HL-60/S4 (cell line): ENCODE measurements around the gene ZNF761.
"Not testable (repeated sequence)": the region's sequence is repeated elsewhere in the genome, so short reads cannot be mapped to it uniquely, and the experiment has no call there.

Experiments
- in situ Hi-C: fragments of 300-500 bp; cut with MboI; formaldehyde crosslinking; loops from 2 replicates; pipeline ENCODE4 v1.14.3; 2022; ENCODE audit warnings: low sequenced_read_pairs

The ZNF761 gene

GRCh38 chr19:53431399-53432087 is at the start of gene ZNF761:
ZNF761 (plus strand) TSS chr19:53431984; CDS start chr19:53447269, 15,285 bp downstream.
- in situ Hi-C loops, result no loop called here

DNA sequence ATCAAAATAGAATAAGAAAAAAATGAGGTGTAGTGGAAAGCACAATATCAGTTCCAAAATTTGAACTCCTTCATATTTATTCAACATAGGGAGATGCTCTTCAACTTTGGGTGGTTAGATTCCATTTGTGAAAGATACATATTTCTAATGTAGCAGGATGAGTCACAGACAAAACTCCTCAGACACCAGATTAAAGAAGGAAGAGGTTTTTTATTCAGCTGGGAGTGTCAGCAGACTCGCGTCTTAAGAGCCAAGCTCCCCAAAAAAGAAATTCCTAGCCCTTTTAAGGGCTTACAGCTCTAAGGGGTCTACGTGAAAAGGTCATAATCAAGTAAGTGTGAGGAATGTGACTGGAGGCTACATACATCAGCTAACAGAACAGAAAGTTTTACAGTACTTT is 43.6 kb upstream of the ZNF761 start:
- in situ Hi-C loops, result no loop called here

DNA sequence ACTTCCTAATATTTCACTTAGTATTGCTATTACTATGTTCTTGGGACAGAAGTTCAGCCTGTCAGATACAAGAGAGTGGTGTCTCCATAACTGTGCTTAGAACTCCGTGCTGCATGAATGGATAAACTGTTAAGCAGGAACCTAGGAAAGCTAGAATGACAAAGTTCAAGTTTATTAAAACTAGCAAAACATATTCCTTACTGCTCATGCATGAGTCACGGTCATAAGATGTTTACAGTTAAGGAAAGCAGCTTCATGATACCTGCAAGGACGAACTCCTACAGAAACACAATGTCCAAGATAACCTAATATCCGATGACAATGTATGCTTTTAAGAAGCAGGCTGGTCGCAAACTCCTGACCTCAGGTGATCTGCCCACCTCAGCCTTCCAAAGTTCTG is 42.9 kb upstream of the ZNF761 start:
- in situ Hi-C loops, result no loop called here

GRCh38 chr19:53389571-53389970 is 42.2 kb upstream of the ZNF761 start:
- in situ Hi-C loops, result no loop called here

- in situ Hi-C loops, result no loop called here
These were observed 41.8 kb upstream of the ZNF761 start for GRCh38 chr19:53389978-53390377.

GRCh38 chr19:53394522-53394973 is 37.2 kb upstream of the ZNF761 start:
- in situ Hi-C loops, result no loop called here

DNA sequence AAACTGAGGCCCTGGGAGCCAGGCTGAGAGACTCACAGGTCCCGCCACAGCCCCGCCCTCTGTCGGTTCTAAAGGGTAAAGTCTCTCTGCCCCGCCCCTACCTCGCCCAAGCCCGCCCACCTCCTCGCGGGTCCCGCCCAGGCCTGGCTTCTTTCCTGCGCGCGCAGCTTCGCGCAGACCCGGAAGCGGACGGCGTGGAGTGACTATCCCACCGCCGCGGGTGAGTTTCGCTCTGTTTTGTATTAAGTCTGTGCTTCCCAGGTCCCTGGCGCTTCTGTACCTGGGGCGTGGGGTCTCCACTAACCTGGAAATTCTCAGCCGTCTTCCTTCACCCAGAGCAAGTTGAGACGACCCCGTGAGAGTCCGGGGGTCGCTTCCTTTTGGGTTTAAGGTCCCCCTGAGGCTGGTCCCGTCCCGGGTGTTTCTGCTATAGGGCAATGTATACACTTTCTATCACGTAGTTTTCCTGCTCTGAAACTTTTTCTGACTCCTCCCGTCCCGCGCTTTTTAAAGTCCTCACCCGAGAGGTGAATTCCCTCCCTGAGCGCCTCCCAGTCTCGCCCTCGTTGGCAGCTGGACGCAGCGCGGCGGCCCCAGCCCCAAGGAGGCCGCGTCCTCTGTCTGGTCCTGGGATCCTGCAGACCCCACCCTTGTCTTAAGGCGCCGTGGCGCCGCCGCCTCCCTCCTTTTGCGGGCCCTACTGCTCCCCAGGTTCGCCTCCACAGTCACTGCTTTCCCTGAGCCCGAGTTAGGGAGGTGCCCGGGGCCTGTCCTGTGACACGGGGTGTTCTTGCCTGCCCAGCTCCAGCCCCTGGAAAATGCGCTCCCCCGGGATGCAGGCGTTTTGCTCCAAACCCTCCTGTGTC is 36.6 kb upstream of the ZNF761 start, which contains the start of gene ZNF765:
Gene ZNF765 (plus strand): TSS at position 176 of the 866 bp plus-strand sequence. CDS start 2,867 bp downstream, outside the sequence.
- in situ Hi-C loops, result no loop called here

DNA sequence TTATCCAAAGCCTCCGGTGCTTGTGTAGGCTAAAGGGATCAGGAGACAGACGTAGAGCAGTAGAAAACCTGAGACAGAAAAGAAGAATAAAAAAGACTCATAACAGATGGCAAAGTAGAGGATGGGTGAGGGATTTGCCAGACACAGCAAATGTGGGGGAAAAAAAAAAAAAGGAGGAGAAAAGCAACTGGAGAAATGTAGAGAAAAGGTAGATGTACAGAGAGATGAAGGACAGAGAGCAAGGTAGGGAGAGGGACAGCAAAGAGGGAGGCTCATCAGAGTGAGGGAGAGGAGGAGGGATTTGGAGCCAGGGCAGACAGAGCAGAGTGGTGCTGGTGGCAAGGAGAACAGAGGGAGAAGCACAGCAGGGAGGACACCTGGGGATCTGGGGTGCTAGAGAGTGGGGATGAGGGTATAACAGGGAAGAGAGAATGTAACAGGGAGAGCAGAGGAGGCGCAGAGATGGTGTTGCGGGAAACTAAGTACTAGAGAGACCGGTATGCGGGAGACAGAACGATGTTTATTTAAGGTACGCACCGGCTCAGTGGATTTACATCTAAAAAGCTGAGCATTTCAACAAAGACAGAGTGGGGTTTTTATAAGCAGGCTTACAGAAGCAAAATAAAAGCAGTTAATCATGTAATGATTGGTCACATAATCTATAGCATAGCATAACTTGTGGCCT is 35.8 kb upstream of the ZNF761 start:
- in situ Hi-C loops, result not testable (repeated sequence)

GRCh38 chr19:53396525-53396868 is 35.3 kb upstream of the ZNF761 start:
- in situ Hi-C loops, result no loop called here

GRCh38 chr19:53397918-53398317 is 33.9 kb upstream of the ZNF761 start:
- in situ Hi-C loops, result not testable (repeated sequence)

DNA sequence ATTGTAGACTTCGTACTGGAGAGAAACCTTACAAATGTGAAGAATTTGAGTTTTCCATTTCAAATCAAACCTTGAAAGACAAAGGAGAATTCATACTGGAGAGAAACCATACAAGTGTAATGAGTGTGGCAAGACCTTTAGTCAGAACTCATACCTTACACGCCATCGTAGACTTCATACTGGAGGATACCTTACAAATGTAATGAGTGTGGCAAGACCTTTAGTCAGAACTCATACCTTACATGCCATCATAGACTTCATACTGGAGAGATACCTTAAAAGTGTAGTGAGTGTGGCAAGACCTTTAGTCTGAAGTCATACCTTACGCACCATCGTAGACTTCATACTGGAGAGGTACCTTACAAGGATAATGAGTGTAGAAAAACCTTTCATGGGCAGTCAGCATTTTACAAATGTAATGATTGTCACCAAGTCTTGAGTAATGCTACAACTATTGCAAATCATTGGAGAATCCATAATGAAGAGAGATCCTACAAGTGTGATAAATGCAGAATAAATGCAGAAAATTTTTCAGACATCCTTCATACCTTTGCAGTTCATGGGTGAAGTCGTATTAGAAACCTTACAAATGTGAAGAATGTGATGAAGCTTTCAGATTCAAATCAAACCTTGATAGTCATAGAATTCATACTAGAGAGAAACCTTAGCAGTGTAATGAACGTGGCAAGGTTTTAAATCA is 22.1 kb upstream of the ZNF761 start:
- in situ Hi-C loops, result no loop called here

DNA sequence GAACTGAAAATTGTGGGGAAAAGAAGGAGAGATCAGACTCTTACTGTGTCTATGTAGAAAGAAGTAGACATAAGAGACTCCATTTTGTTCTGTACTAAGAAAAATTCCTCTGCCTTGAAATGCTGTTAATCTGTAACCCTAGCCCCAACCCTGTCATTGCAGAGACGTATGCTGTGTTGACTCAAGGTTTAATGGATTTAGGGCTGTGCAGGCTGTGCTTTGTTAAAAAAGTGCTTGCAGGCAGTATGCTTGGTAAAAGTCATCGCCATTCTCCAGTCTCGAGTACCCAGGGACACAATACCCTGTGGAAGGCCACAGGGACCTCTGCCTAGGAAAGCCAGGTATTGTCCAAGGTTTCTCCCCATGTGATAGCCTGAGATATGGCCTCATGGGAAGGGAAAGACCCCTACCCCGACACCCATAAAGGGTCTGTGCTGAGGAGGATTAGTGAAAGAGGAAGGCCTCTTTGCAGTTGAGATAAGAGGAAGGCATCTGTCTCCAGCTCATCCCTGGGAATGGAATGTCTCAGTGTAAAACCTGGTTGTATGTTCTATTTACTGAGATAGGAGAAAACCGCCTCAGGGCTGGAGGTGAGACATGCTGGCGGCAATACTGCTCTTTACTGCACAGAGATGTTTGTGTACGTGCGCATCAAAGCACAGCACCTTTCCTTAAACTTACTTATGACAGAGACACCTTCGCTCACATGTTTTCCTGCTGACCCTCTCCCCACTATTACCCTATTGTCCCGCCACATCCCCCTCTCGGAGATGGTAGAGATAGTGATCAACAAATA is 11.1 kb upstream of the ZNF761 start:
- in situ Hi-C loops, result not testable (repeated sequence)

DNA sequence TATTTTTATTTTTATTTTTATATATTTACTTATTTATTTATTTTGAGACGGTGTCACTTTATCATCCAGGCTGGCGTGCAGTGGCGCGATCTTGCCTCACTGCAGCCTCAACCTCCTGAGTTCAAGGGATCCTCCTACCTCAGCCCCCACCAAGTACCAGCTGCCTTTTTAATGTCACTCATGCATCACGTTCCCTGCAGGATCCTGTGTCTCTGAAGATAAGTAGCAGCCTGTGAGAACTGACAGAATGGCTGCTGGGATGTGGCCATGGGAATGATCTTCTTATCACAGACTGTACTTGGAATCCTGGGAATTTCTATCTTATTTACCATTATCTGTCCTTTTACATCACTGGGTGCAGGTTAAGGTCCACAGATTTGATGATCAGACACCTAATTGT is 9.2 kb upstream of the ZNF761 start:
- in situ Hi-C loops, result no loop called here

DNA sequence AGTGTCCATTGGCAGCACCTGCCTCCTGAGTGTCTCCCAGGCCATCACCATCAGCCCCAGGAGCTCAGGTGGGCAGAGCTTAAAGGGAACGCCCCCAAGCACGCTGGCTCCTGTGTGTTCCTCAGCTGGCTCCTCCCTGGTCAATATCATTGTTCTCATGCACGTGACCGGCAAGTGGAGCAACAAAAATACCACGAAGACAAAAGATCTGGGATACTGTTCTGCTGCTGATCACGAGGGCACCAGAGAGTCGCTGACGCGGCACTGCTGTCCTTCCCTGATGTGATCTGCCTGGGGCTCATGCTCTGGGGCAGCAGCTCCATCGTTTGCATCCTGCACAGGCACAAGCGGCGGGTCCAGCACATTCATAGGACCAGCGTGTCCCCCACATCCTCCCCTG is 8.7 kb upstream of the ZNF761 start:
- in situ Hi-C loops, result not testable (repeated sequence)

GRCh38 chr19:53423680-53424079 is 8.1 kb upstream of the ZNF761 start:
- in situ Hi-C loops, result not testable (repeated sequence)

- in situ Hi-C loops, result no loop called here
These were observed 6.7 kb upstream of the ZNF761 start for GRCh38 chr19:53424968-53425597.

GRCh38 chr19:53432088-53432661 is 391 bp downstream of the ZNF761 start:
- in situ Hi-C loops, result no loop called here

DNA sequence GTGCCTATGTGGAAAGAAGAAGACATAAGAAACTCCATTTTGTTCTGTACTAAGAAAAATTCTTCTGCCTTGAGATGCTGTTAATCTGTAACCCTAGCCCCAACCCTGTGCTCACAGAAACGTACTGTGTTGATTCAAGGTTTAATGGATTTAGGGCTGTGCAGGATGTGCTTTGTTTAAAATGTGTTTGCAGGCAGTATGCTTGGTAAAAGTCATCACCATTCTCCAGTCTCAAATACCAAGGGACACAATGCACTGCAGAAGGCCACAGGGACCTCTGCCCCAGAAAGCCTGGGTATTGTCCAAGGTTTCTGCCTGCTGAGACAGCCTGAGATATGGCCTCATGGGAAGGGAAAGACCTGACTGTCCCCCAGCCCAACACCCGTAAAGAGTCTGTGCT is 12.0 kb downstream of the ZNF761 start:
- in situ Hi-C loops, result not testable (repeated sequence)

GRCh38 chr19:53447196-53447595 is 15.4 kb downstream of the ZNF761 start:
- in situ Hi-C loops, result not testable (repeated sequence)
